ENCODE results near the gene OR5B12.
"Not testable (repeated sequence)": the region's sequence is repeated elsewhere in the genome, so short reads cannot be mapped to it uniquely, and the experiment has no call there.

OR5B12 gene

GRCh38 chr11:58442136-58442535 is at the start of gene OR5B12:
Gene OR5B12, minus strand, starts transcription at chr11:58442236. Its CDS starts 2,085 bp downstream, at chr11:58440151.
- no peak for FAIRE-seq

- FAIRE-seq, result no peak
These were observed 48.8 kb upstream of the OR5B12 start for GRCh38 chr11:58490827-58491226.

DNA sequence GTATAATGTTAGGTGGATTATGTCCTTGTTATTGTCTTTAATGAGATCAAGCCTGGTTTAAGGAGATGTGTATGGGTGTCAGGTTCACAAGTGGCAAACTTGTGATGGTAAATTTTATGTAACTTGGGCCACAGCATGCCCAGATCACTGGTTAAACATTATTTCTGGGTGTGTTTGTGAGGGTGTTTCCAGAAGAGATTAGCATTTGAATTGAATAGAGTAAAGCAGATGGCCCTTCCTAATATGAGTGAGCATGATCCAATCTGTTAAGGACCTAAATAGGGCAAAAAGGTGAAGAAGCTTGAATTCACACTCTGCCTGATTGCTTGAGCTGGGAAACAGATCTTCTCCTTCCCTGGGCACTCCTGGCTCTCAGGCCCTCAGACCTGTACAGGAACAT is 45.1 kb upstream of the OR5B12 start:
- FAIRE-seq, result no peak

- FAIRE-seq, result no peak
These were observed 43.9 kb upstream of the OR5B12 start for GRCh38 chr11:58485961-58486360.

- no peak for FAIRE-seq
These were observed 29.9 kb upstream of the OR5B12 start for GRCh38 chr11:58471892-58472291.

- FAIRE-seq, result no peak
These were observed 24.3 kb upstream of the OR5B12 start for GRCh38 chr11:58466293-58466692.

- no peak for FAIRE-seq
These were observed 23.7 kb upstream of the OR5B12 start for GRCh38 chr11:58465690-58466089.

GRCh38 chr11:58451585-58451984 is 9.5 kb upstream of the OR5B12 start:
- no peak for FAIRE-seq

- no peak for FAIRE-seq
These were observed 4.3 kb upstream of the OR5B12 start for GRCh38 chr11:58446294-58446693.

DNA sequence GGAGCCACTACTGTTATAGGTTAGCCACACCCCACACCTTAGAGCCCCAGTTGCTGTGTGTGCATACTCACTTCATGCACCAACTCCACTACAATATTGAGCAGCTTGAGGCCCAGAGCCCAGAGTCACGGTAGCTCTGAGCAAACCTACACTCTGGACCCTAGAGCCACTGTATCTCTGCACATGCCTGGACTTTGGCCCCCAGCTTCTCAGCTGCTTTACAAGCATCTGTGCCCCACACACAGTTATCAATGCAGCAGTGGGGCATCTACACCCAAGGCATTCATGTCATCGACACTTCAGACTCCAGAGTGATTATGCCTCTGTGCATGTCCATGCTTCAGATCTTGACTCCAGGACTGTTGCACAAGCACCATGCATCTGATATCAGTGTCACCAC is 2.3 kb upstream of the OR5B12 start:
- FAIRE-seq, result no peak

DNA sequence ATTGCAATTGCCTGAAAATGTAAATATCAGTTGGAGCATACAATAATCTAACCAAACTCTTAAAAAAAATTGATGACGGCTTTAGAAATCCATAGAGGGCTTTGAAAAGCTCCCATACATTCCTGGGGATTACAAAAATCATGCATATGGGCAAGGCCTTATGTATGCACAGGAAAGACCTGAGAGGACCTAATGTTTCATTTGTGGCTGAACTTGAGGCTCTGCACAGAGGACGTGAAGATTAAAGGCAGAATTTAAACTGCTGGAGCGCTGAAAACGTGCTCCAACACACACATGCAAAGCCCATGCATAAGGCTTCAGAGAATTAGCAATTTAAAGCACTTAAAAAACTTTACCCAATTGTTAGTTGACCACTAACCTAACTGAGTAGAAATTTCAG is 3.5 kb downstream of the OR5B12 start:
- FAIRE-seq, result no peak

- no peak for FAIRE-seq
These were observed 7.8 kb downstream of the OR5B12 start for GRCh38 chr11:58434217-58434616.

DNA sequence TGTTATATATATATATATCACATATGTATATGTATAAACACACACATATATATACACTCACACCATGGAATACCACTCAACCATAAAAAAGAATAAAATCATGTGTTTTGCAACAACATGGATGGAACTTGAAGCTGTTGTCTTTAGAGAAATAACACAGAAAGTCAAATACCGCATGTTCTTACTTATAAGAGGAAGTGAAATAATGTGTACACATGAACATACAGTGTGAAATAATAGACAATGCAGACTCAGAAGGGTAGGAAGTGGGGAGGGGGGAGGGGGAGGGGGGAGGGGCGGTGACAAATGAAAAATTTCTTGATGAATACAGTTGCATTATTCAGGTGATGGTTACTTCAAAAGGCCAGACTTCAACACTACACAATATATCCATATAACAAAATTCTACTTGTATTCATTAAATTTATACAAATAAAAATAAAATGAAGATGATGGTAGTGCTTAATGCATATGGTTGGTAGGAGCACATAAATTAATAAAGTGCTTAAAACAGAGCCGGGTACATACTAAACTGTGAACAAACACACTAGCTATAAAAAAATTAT is 8.3 kb downstream of the OR5B12 start:
- FAIRE-seq, result no peak

GRCh38 chr11:58429273-58429672 is 12.8 kb downstream of the OR5B12 start:
- FAIRE-seq, result no peak

- no peak for FAIRE-seq
These were observed 14.0 kb downstream of the OR5B12 start, which contains the start of gene OR5B2 for GRCh38 chr11:58428021-58428420. Gene OR5B2, minus strand, starts transcription at chr11:58428121. Its CDS starts 4,860 bp downstream, at chr11:58423261.

GRCh38 chr11:58406774-58407173 is 35.3 kb downstream of the OR5B12 start, which contains the start of gene OR5B3:
Gene OR5B3, minus strand, starts transcription at chr11:58406874. Its CDS starts 3,465 bp downstream, at chr11:58403409.
- FAIRE-seq, result no peak

GRCh38 chr11:58399622-58400021 is 42.4 kb downstream of the OR5B12 start:
- FAIRE-seq, result not testable (repeated sequence)

DNA sequence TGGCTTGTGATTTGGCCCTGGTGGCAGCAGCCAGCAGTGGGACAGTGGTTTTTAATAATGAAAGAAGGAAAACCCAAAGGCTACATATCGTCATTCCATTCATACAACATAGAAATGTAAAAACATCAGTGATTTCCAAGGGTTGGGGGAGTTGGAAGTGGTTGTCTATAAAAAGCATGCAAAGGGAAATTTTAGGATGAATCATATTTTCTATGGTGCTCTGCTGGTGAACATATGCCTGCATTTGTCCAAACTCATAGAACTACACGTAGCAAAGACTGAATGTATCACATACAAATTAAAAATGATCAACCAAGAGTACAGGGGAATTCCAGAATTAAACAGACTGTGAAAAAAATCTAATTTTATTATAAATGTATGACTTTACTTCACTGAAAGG is 46.5 kb downstream of the OR5B12 start:
- no peak for FAIRE-seq

GRCh38 chr11:58394195-58394594 is 47.8 kb downstream of the OR5B12 start:
- FAIRE-seq, result no peak

DNA sequence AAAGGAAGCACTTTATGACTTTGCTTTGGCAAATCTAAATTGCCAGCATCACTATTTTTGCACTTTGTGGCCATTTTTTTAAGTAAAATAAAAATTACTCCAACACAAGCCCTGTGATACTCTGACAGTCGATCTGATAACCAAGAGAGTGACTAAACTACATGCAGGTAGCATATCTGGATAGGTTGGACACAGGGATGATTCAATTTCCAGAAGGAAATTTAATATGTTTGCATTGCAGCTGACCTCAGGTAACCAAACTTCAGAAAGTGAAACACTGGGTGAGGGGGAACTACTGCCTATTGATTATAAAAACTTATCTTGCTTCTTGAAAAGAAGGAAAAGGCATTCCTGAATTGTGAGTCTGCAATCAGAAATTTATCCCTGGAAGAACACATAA is 49.3 kb downstream of the OR5B12 start:
- FAIRE-seq, result no peak

- FAIRE-seq, result no peak
These were observed 50.2 kb downstream of the OR5B12 start for GRCh38 chr11:58391879-58392278.

DNA sequence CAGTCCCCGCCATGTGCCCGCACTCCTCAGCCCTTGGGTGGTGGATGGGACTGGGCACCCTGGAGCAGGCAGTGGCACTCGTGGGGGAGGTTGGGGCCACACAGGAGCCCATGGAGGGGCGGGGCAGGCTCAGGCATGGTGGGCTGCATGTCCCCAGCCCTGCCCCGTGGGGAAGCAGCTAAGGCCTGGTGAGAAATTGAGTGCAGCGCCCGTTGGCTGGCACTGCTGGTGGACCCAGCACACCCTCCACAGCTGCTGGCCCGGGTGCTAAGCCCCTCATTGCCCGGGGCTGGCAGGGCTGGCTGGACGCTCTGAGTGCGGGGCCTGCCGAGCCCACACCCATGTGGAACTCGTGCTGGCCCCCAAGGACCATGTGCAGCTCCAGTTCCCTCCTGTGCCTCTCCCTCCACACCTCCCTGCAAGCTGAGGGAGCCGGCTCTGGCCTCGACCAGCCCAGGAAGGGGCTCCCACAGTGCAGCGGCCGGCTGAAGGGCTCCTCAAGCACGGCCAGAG is 51.4 kb downstream of the OR5B12 start:
- no peak for FAIRE-seq
